ENCODE data around the gene LRRC3B.

The LRRC3B gene

GRCh38 chr3:26712211-26713026 lies 89.8 kb downstream of the LRRC3B start:
- Histone ChIP-seq H3K4me1 (ENCODE audit: control insufficient read depth in 2 of 2, insufficient read depth in 1 of 2, low read depth in 1 of 2, low read length in 2 of 2) (peaks cover 0 to 1% of the 10 kb centered on the region in 2 donors), H3K27me3 (ENCODE audit: control insufficient read depth in 3 of 3, insufficient read depth in 3 of 3, low read depth in 1 of 3, low read length in 3 of 3) (no peaks in the 10 kb centered on the region), H3K9me3 (replicated peaks in 1 of 2; ENCODE audit: control insufficient read depth in 2 of 2, insufficient read depth in 1 of 2, low read depth in 1 of 2, low read length in 2 of 2) (peaks cover 0 to 3% of the 10 kb centered on the region in 2 donors), H3K4ac (ENCODE audit: low read length) (no peak overlapping the region), H2AFZ (ENCODE audit: low read length) (no peak overlapping the region), H3K14ac (ENCODE audit: low read length) (no peak overlapping the region), H3K18ac (ENCODE audit: low read length) (no peak overlapping the region), H3K9ac (ENCODE audit: low read depth, low read length, poor library complexity) (no peak overlapping the region), H2BK12ac (ENCODE audit: low read length) (no peak overlapping the region), H2BK120ac (ENCODE audit: low read depth, low read length) (no peak overlapping the region), H3K4me3 (ENCODE audit: low read length in 2 of 2) (no peak overlapping the region), H3K4me2 (ENCODE audit: insufficient read depth, low read length, poor library complexity, severe bottlenecking) (no peak overlapping the region), H2BK5ac (ENCODE audit: low read length) (no peak overlapping the region), H3K27ac (replicated peaks; ENCODE audit: low read length) (no peak overlapping the region), H4K91ac (ENCODE audit: low read depth, low read length, poor library complexity) (no peak overlapping the region), H2BK15ac (ENCODE audit: low read length) (no peak overlapping the region), H3K79me1 (ENCODE audit: low read depth, low read length) (no peaks in the 10 kb centered on the region), H3K23ac (ENCODE audit: low read depth, low read length, poor library complexity) (no peak overlapping the region), H4K8ac (ENCODE audit: low read depth, low read length) (no peak overlapping the region), H3K36me3 (replicated peaks in 1 of 2; ENCODE audit: control insufficient read depth in 2 of 2, insufficient read depth in 2 of 2, low read length in 2 of 2) (no peaks in the 10 kb centered on the region), H2AK5ac (ENCODE audit: low read depth, low read length) (no peak overlapping the region)
- no CpG with 5 or more reads among the region's 5 CpGs for WGBS, 2 donors (ENCODE audit: extremely low coverage in 2 of 2, insufficient read length in 2 of 2, insufficient replicate concordance in 1 of 2)
- DNase-seq (ENCODE audit: low spot score) = peak; percentile 62

DNA sequence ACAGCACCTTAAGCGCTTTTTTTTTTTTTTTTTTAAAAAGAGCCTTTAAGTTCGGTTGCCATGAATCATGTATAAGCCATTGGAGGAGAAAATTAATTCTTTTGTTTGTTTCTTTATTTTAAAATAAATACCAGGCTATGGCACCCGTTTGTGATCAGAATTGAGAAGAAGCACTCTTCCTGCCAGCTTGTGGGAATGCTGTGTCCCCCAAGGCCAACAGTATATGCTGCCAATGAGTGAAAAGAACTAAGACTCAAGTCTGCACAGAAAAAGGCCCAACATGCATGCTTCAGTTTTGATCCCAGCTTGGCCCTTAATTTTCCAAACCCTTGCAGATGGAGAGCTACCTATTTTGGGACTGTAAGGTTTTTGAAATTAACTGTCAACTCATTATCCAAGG lies 90.5 kb downstream of the LRRC3B start:
- peaks cover 0 to 3% of the 10 kb centered on the region in 2 donors for H3K9me3 ChIP-seq (replicated peaks in 1 of 2; ENCODE audit: control insufficient read depth in 2 of 2, insufficient read depth in 1 of 2, low read depth in 1 of 2, low read length in 2 of 2)
- H4K8ac ChIP-seq (ENCODE audit: low read depth, low read length) = no peak overlapping the region
- no peak overlapping the region for H3K4me2 ChIP-seq (ENCODE audit: insufficient read depth, low read length, poor library complexity, severe bottlenecking)
- no peak overlapping the region for H2BK15ac ChIP-seq (ENCODE audit: low read length)
- H2BK120ac ChIP-seq (ENCODE audit: low read depth, low read length) = no peak overlapping the region
- no peak overlapping the region for H3K23ac ChIP-seq (ENCODE audit: low read depth, low read length, poor library complexity)
- peaks cover 0 to 1% of the 10 kb centered on the region in 2 donors for H3K4me1 ChIP-seq (ENCODE audit: control insufficient read depth in 2 of 2, insufficient read depth in 1 of 2, low read depth in 1 of 2, low read length in 2 of 2)
- H3K18ac ChIP-seq (ENCODE audit: low read length) = no peak overlapping the region
- H3K27ac ChIP-seq (replicated peaks; ENCODE audit: low read length) = no peak overlapping the region
- H2AK5ac ChIP-seq (ENCODE audit: low read depth, low read length) = no peak overlapping the region
- no CpG with 5 or more reads among the region's 3 CpGs for WGBS, 2 donors (ENCODE audit: extremely low coverage in 2 of 2, insufficient read length in 2 of 2, insufficient replicate concordance in 1 of 2)
- H3K36me3 ChIP-seq (replicated peaks in 1 of 2; ENCODE audit: control insufficient read depth in 2 of 2, insufficient read depth in 2 of 2, low read length in 2 of 2) = no peaks in the 10 kb centered on the region
- H3K4ac ChIP-seq (ENCODE audit: low read length) = no peak overlapping the region
- H3K9ac ChIP-seq (ENCODE audit: low read depth, low read length, poor library complexity) = no peak overlapping the region
- no peak overlapping the region for H3K4me3 ChIP-seq (ENCODE audit: low read length in 2 of 2)
- no peak overlapping the region for H4K91ac ChIP-seq (ENCODE audit: low read depth, low read length, poor library complexity)
- no peak for DNase-seq (ENCODE audit: low spot score)
- no peaks in the 10 kb centered on the region for H3K27me3 ChIP-seq (ENCODE audit: control insufficient read depth in 3 of 3, insufficient read depth in 3 of 3, low read depth in 1 of 3, low read length in 3 of 3)
- no peak overlapping the region for H2BK12ac ChIP-seq (ENCODE audit: low read length)
- no peaks in the 10 kb centered on the region for H3K79me1 ChIP-seq (ENCODE audit: low read depth, low read length)
- no peak overlapping the region for H2BK5ac ChIP-seq (ENCODE audit: low read length)
- no peak overlapping the region for H3K14ac ChIP-seq (ENCODE audit: low read length)
- no peak overlapping the region for H2AFZ ChIP-seq (ENCODE audit: low read length)

DNA sequence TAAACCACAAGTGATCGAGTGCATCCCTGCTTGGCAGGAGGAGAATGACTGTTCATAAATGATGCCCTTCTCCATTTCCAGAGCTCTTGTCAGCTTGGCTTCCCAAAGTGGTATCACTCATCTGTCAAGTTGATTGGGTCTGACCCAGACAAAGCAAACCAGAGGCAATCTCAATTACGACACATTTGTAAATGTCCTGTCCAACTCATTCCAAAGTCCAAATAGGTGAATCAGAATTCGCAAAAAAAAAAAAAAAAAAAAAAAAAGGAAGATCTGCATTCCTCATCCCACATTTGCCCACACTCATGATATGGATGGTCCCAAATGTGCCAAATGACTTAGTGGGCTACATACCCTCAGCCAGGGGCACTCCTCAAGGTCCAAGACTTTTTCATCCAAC lies 91.9 kb downstream of the LRRC3B start:
- no peak overlapping the region for H3K18ac ChIP-seq (ENCODE audit: low read length)
- WGBS, 2 donors (ENCODE audit: extremely low coverage in 2 of 2, insufficient read length in 2 of 2, insufficient replicate concordance in 1 of 2) = no CpG with 5 or more reads among the region's 3 CpGs
- no peaks in the 10 kb centered on the region for H3K27me3 ChIP-seq (ENCODE audit: control insufficient read depth in 3 of 3, insufficient read depth in 3 of 3, low read depth in 1 of 3, low read length in 3 of 3)
- H3K4ac ChIP-seq (ENCODE audit: low read length) = no peak overlapping the region
- no peak overlapping the region for H2BK5ac ChIP-seq (ENCODE audit: low read length)
- H3K9ac ChIP-seq (ENCODE audit: low read depth, low read length, poor library complexity) = no peak overlapping the region
- no peak for DNase-seq (ENCODE audit: low spot score)
- no peaks in the 10 kb centered on the region for H3K36me3 ChIP-seq (replicated peaks in 1 of 2; ENCODE audit: control insufficient read depth in 2 of 2, insufficient read depth in 2 of 2, low read length in 2 of 2)
- H3K23ac ChIP-seq (ENCODE audit: low read depth, low read length, poor library complexity) = no peak overlapping the region
- H4K91ac ChIP-seq (ENCODE audit: low read depth, low read length, poor library complexity) = no peak overlapping the region
- H3K9me3 ChIP-seq (replicated peaks in 1 of 2; ENCODE audit: control insufficient read depth in 2 of 2, insufficient read depth in 1 of 2, low read depth in 1 of 2, low read length in 2 of 2) = peaks cover 0 to 3% of the 10 kb centered on the region in 2 donors
- H3K27ac ChIP-seq (replicated peaks; ENCODE audit: low read length) = no peak overlapping the region
- no peak overlapping the region for H3K4me2 ChIP-seq (ENCODE audit: insufficient read depth, low read length, poor library complexity, severe bottlenecking)
- no peaks in the 10 kb centered on the region for H3K79me1 ChIP-seq (ENCODE audit: low read depth, low read length)
- H2BK15ac ChIP-seq (ENCODE audit: low read length) = no peak overlapping the region
- peaks cover 0 to 3% of the 10 kb centered on the region in 2 donors for H3K4me1 ChIP-seq (ENCODE audit: control insufficient read depth in 2 of 2, insufficient read depth in 1 of 2, low read depth in 1 of 2, low read length in 2 of 2)
- H2AK5ac ChIP-seq (ENCODE audit: low read depth, low read length) = no peak overlapping the region
- H4K8ac ChIP-seq (ENCODE audit: low read depth, low read length) = no peak overlapping the region
- H3K14ac ChIP-seq (ENCODE audit: low read length) = no peak overlapping the region
- H3K4me3 ChIP-seq (ENCODE audit: low read length in 2 of 2) = no peak overlapping the region
- no peak overlapping the region for H2AFZ ChIP-seq (ENCODE audit: low read length)
- H2BK120ac ChIP-seq (ENCODE audit: low read depth, low read length) = no peak overlapping the region
- H2BK12ac ChIP-seq (ENCODE audit: low read length) = no peak overlapping the region

GRCh38 chr3:26715431-26715830 lies 92.9 kb downstream of the LRRC3B start:
- H3K27ac ChIP-seq (replicated peaks; ENCODE audit: low read length) = no peak overlapping the region
- no peaks in the 10 kb centered on the region for H3K27me3 ChIP-seq (ENCODE audit: control insufficient read depth in 3 of 3, insufficient read depth in 3 of 3, low read depth in 1 of 3, low read length in 3 of 3)
- no peak overlapping the region for H2AFZ ChIP-seq (ENCODE audit: low read length)
- H3K4me1 ChIP-seq (ENCODE audit: control insufficient read depth in 2 of 2, insufficient read depth in 1 of 2, low read depth in 1 of 2, low read length in 2 of 2) = peaks cover 0 to 7% of the 10 kb centered on the region in 2 donors
- H2BK120ac ChIP-seq (ENCODE audit: low read depth, low read length) = no peak overlapping the region
- peaks cover 0 to 3% of the 10 kb centered on the region in 2 donors for H3K9me3 ChIP-seq (replicated peaks in 1 of 2; ENCODE audit: control insufficient read depth in 2 of 2, insufficient read depth in 1 of 2, low read depth in 1 of 2, low read length in 2 of 2)
- no peak overlapping the region for H3K18ac ChIP-seq (ENCODE audit: low read length)
- H3K9ac ChIP-seq (ENCODE audit: low read depth, low read length, poor library complexity) = no peak overlapping the region
- no peak overlapping the region for H4K91ac ChIP-seq (ENCODE audit: low read depth, low read length, poor library complexity)
- H3K14ac ChIP-seq (ENCODE audit: low read length) = no peak overlapping the region
- H3K23ac ChIP-seq (ENCODE audit: low read depth, low read length, poor library complexity) = no peak overlapping the region
- DNase-seq (ENCODE audit: low spot score) = no peak
- H4K8ac ChIP-seq (ENCODE audit: low read depth, low read length) = no peak overlapping the region
- H3K36me3 ChIP-seq (replicated peaks in 1 of 2; ENCODE audit: control insufficient read depth in 2 of 2, insufficient read depth in 2 of 2, low read length in 2 of 2) = no peaks in the 10 kb centered on the region
- H2BK12ac ChIP-seq (ENCODE audit: low read length) = no peak overlapping the region
- H3K4me3 ChIP-seq (ENCODE audit: low read length in 2 of 2) = no peak overlapping the region
- no peak overlapping the region for H2BK5ac ChIP-seq (ENCODE audit: low read length)
- no peak overlapping the region for H3K4me2 ChIP-seq (ENCODE audit: insufficient read depth, low read length, poor library complexity, severe bottlenecking)
- no peaks in the 10 kb centered on the region for H3K79me1 ChIP-seq (ENCODE audit: low read depth, low read length)
- WGBS, 2 donors (ENCODE audit: extremely low coverage in 2 of 2, insufficient read length in 2 of 2, insufficient replicate concordance in 1 of 2) = no CpG with 5 or more reads among the region's 3 CpGs
- H3K4ac ChIP-seq (ENCODE audit: low read length) = no peak overlapping the region
- H2AK5ac ChIP-seq (ENCODE audit: low read depth, low read length) = no peak overlapping the region
- no peak overlapping the region for H2BK15ac ChIP-seq (ENCODE audit: low read length)
